Measurements from ENCODE around the gene PTGER4. TPM values are rescaled to one million over a fixed set of nuclear protein-coding genes. Genes with fewer than 3 reads are reported as not detected.
A peak's percentile ranks its signal among the peaks of the same experiment; 100 is the strongest.
"Not testable (repeated sequence)": the region's sequence is repeated elsewhere in the genome, so short reads cannot be mapped to it uniquely, and the experiment has no call there.

The PTGER4 gene
- total RNA-seq (22.8 TPM), polyA plus RNA-seq (25.2 TPM)
- long read RNA-seq, donor 1: 0 reads
- long read RNA-seq, donor 2: 0 reads
- long read RNA-seq, donor 3, transcript PTGER4-201 (3 exons, 3,848 nt): major isoform, 6 of 30 reads
- long read RNA-seq, donor 3, transcript PTGER4-205 (2 exons, 1,279 nt): minor isoform, 5 of 30 reads
- long read RNA-seq, donor 3, partial matches to known transcripts: 17 of 30 reads
- long read RNA-seq, donor 3, other reads (novel, unspliced or antisense): 0 of 30 reads
- long read RNA-seq, donor 4, partial matches to known transcripts: 5 of 11 reads
- long read RNA-seq, donor 4, other reads (novel, unspliced or antisense): 0 of 11 reads
- long read RNA-seq, donor 5, transcript PTGER4-201 (3 exons, 3,848 nt): major isoform, 6 of 18 reads
- long read RNA-seq, donor 5, partial matches to known transcripts: 8 of 18 reads
- long read RNA-seq, donor 5, other reads (novel, unspliced or antisense): 0 of 18 reads
- long read RNA-seq, donor 6, partial matches to known transcripts: 0 of 7 reads
- long read RNA-seq, donor 6, other reads (novel, unspliced or antisense): 0 of 7 reads
- long read RNA-seq, donor 7, transcript PTGER4-201 (3 exons, 3,848 nt): major isoform, 5 of 8 reads
- long read RNA-seq, donor 7, partial matches to known transcripts: 0 of 8 reads
- long read RNA-seq, donor 7, other reads (novel, unspliced or antisense): 0 of 8 reads
- long read RNA-seq, donor 8, partial matches to known transcripts: 0 of 6 reads
- long read RNA-seq, donor 8, other reads (novel, unspliced or antisense): 0 of 6 reads
- long read RNA-seq, donor 9, partial matches to known transcripts: 5 of 8 reads
- long read RNA-seq, donor 9, other reads (novel, unspliced or antisense): 0 of 8 reads
- long read RNA-seq, donor 10, transcript PTGER4-205 (2 exons, 1,279 nt): major isoform, 6 of 13 reads
- long read RNA-seq, donor 10, transcript PTGER4-201 (3 exons, 3,848 nt): major isoform, 6 of 13 reads
- long read RNA-seq, donor 10, partial matches to known transcripts: 0 of 13 reads
- long read RNA-seq, donor 10, other reads (novel, unspliced or antisense): 0 of 13 reads

- peaks cover 0 to 6% of the 10 kb centered on the region in 2 donors for H3K27me3 ChIP-seq (ENCODE audit: control insufficient read depth in 2 of 2, insufficient read depth in 1 of 2, low read length in 1 of 2)
- H3K27ac ChIP-seq (ENCODE audit: low read depth in 1 of 2, low read length in 1 of 2): peak within 1 kb of the TSS; percentile 96 to 99
- H3K9me3 ChIP-seq (ENCODE audit: control insufficient read depth in 2 of 2, insufficient read depth in 1 of 2, low read length in 1 of 2): no peaks in the 10 kb centered on the region
- H3K4me1 ChIP-seq (ENCODE audit: control insufficient read depth in 2 of 2, insufficient read depth in 2 of 2, low read length in 2 of 2): peaks cover 21 to 39% of the 10 kb centered on the region in 2 donors
- peaks cover 3 to 7% of the 10 kb centered on the region in 2 donors for H3K36me3 ChIP-seq (ENCODE audit: control insufficient read depth in 2 of 2, insufficient read depth in 2 of 2, low read length in 1 of 2)
- DNase-seq (ENCODE audit: low read depth in 6 of 9, low spot score in 9 of 9): peak in 1 of 9 donors; percentile 35
- under 1% methylated on average over 44 of the region's 44 CpGs for WGBS
- peak within 1 kb of the TSS; percentile 84 to 88 for H3K4me3 ChIP-seq (ENCODE audit: low read length in 2 of 2)
These were observed at the start of gene PTGER4 for GRCh38 chr5:40679913-40680681. Gene PTGER4, plus strand, starts transcription at chr5:40679915. Its CDS starts 1,079 bp downstream, at chr5:40680994.

GRCh38 chr5:40630126-40630525 is 49.6 kb upstream of the PTGER4 start:
- Histone ChIP-seq H3K4me1 (ENCODE audit: control insufficient read depth in 2 of 2, insufficient read depth in 2 of 2, low read length in 2 of 2) (no peaks in the 10 kb centered on the region), H3K9me3 (ENCODE audit: control insufficient read depth in 2 of 2, insufficient read depth in 1 of 2, low read length in 1 of 2) (no peaks in the 10 kb centered on the region), H3K4me3 (ENCODE audit: low read length in 2 of 2) (no peak overlapping the region), H3K36me3 (ENCODE audit: control insufficient read depth in 2 of 2, insufficient read depth in 2 of 2, low read length in 1 of 2) (no peaks in the 10 kb centered on the region), H3K27me3 (ENCODE audit: control insufficient read depth in 2 of 2, insufficient read depth in 1 of 2, low read length in 1 of 2) (no peaks in the 10 kb centered on the region), H3K27ac (ENCODE audit: low read depth in 1 of 2, low read length in 1 of 2) (no peak overlapping the region)
- no peak for DNase-seq (ENCODE audit: low read depth in 6 of 9, low spot score in 9 of 9)

- Histone ChIP-seq H3K36me3 (ENCODE audit: control insufficient read depth in 2 of 2, insufficient read depth in 2 of 2, low read length in 1 of 2) (no peaks in the 10 kb centered on the region), H3K27me3 (ENCODE audit: control insufficient read depth in 2 of 2, insufficient read depth in 1 of 2, low read length in 1 of 2) (no peaks in the 10 kb centered on the region), H3K27ac (ENCODE audit: low read depth in 1 of 2, low read length in 1 of 2) (no peak overlapping the region), H3K9me3 (ENCODE audit: control insufficient read depth in 2 of 2, insufficient read depth in 1 of 2, low read length in 1 of 2) (no peaks in the 10 kb centered on the region), H3K4me3 (ENCODE audit: low read length in 2 of 2) (no peak overlapping the region), H3K4me1 (ENCODE audit: control insufficient read depth in 2 of 2, insufficient read depth in 2 of 2, low read length in 2 of 2) (no peaks in the 10 kb centered on the region)
- 93% methylated on average over 7 of the region's 7 CpGs for WGBS
- DNase-seq (ENCODE audit: low read depth in 6 of 9, low spot score in 9 of 9): no peak
These were observed 48.5 kb upstream of the PTGER4 start for GRCh38 chr5:40631236-40631635.

- WGBS: 95% methylated on average over 3 of the region's 3 CpGs
- Histone ChIP-seq H3K9me3 (ENCODE audit: control insufficient read depth in 2 of 2, insufficient read depth in 1 of 2, low read length in 1 of 2) (no peaks in the 10 kb centered on the region), H3K4me1 (ENCODE audit: control insufficient read depth in 2 of 2, insufficient read depth in 2 of 2, low read length in 2 of 2) (no peaks in the 10 kb centered on the region), H3K36me3 (ENCODE audit: control insufficient read depth in 2 of 2, insufficient read depth in 2 of 2, low read length in 1 of 2) (no peaks in the 10 kb centered on the region), H3K27me3 (ENCODE audit: control insufficient read depth in 2 of 2, insufficient read depth in 1 of 2, low read length in 1 of 2) (no peaks in the 10 kb centered on the region), H3K4me3 (ENCODE audit: low read length in 2 of 2) (no peak overlapping the region), H3K27ac (ENCODE audit: low read depth in 1 of 2, low read length in 1 of 2) (no peak overlapping the region)
- DNase-seq (ENCODE audit: low read depth in 6 of 9, low spot score in 9 of 9): no peak
These were observed 45.6 kb upstream of the PTGER4 start for GRCh38 chr5:40634154-40634553.

- Histone ChIP-seq H3K27me3 (ENCODE audit: control insufficient read depth in 2 of 2, insufficient read depth in 1 of 2, low read length in 1 of 2) (no peaks in the 10 kb centered on the region), H3K4me1 (ENCODE audit: control insufficient read depth in 2 of 2, insufficient read depth in 2 of 2, low read length in 2 of 2) (no peaks in the 10 kb centered on the region), H3K36me3 (ENCODE audit: control insufficient read depth in 2 of 2, insufficient read depth in 2 of 2, low read length in 1 of 2) (no peaks in the 10 kb centered on the region), H3K4me3 (ENCODE audit: low read length in 2 of 2) (no peak overlapping the region), H3K9me3 (ENCODE audit: control insufficient read depth in 2 of 2, insufficient read depth in 1 of 2, low read length in 1 of 2) (no peaks in the 10 kb centered on the region), H3K27ac (ENCODE audit: low read depth in 1 of 2, low read length in 1 of 2) (no peak overlapping the region)
- DNase-seq (ENCODE audit: low read depth in 6 of 9, low spot score in 9 of 9): no peak
- 93% methylated on average over 7 of the region's 7 CpGs for WGBS
These were observed 45.1 kb upstream of the PTGER4 start for GRCh38 chr5:40634593-40634992.

- H3K27me3 ChIP-seq (ENCODE audit: control insufficient read depth in 2 of 2, insufficient read depth in 1 of 2, low read length in 1 of 2); H3K9me3 ChIP-seq (ENCODE audit: control insufficient read depth in 2 of 2, insufficient read depth in 1 of 2, low read length in 1 of 2); DNase-seq (ENCODE audit: low read depth in 6 of 9, low spot score in 9 of 9); H3K4me3 ChIP-seq (ENCODE audit: low read length in 2 of 2); H3K27ac ChIP-seq (ENCODE audit: low read depth in 1 of 2, low read length in 1 of 2); H3K36me3 ChIP-seq (ENCODE audit: control insufficient read depth in 2 of 2, insufficient read depth in 2 of 2, low read length in 1 of 2); H3K4me1 ChIP-seq (ENCODE audit: control insufficient read depth in 2 of 2, insufficient read depth in 2 of 2, low read length in 2 of 2): not testable (repeated sequence)
- 94% methylated on average over 1 of the region's 1 CpG for WGBS
These were observed 40.2 kb upstream of the PTGER4 start for GRCh38 chr5:40639531-40639930.

- no peak for DNase-seq (ENCODE audit: low read depth in 6 of 9, low spot score in 9 of 9)
- Histone ChIP-seq H3K27me3 (ENCODE audit: control insufficient read depth in 2 of 2, insufficient read depth in 1 of 2, low read length in 1 of 2) (no peaks in the 10 kb centered on the region), H3K36me3 (ENCODE audit: control insufficient read depth in 2 of 2, insufficient read depth in 2 of 2, low read length in 1 of 2) (no peaks in the 10 kb centered on the region), H3K4me3 (ENCODE audit: low read length in 2 of 2) (no peak overlapping the region), H3K9me3 (ENCODE audit: control insufficient read depth in 2 of 2, insufficient read depth in 1 of 2, low read length in 1 of 2) (no peaks in the 10 kb centered on the region), H3K4me1 (ENCODE audit: control insufficient read depth in 2 of 2, insufficient read depth in 2 of 2, low read length in 2 of 2) (peaks cover 5 to 7% of the 10 kb centered on the region in 2 donors), H3K27ac (ENCODE audit: low read depth in 1 of 2, low read length in 1 of 2) (no peak overlapping the region)
- 96% methylated on average over 3 of the region's 3 CpGs for WGBS
These were observed 33.4 kb upstream of the PTGER4 start for GRCh38 chr5:40646266-40646665.

- H3K27ac ChIP-seq (ENCODE audit: low read depth in 1 of 2, low read length in 1 of 2): no peak overlapping the region
- DNase-seq (ENCODE audit: low read depth in 6 of 9, low spot score in 9 of 9): no peak
- WGBS: 99% methylated on average over 1 of the region's 1 CpG
These were observed 31.6 kb upstream of the PTGER4 start for GRCh38 chr5:40648150-40648549.

More at GRCh38 chr5:40648150-40648549, 31.6 kb upstream of the PTGER4 start:
- H3K4me1 ChIP-seq (ENCODE audit: control insufficient read depth in 2 of 2, insufficient read depth in 2 of 2, low read length in 2 of 2): peaks cover 17 to 21% of the 10 kb centered on the region in 2 donors
- H3K36me3 ChIP-seq (ENCODE audit: control insufficient read depth in 2 of 2, insufficient read depth in 2 of 2, low read length in 1 of 2): no peaks in the 10 kb centered on the region
- H3K9me3 ChIP-seq (ENCODE audit: control insufficient read depth in 2 of 2, insufficient read depth in 1 of 2, low read length in 1 of 2): no peaks in the 10 kb centered on the region
- no peaks in the 10 kb centered on the region for H3K27me3 ChIP-seq (ENCODE audit: control insufficient read depth in 2 of 2, insufficient read depth in 1 of 2, low read length in 1 of 2)
- H3K4me3 ChIP-seq (ENCODE audit: low read length in 2 of 2): no peak overlapping the region

All from thymus (tissue), 14 donors.